Pancreas (tissue), 10 donors: ENCODE measurements around the gene IGSF23. TPM values are rescaled to one million over a fixed set of nuclear protein-coding genes. Genes with fewer than 3 reads are reported as not detected.

Experiments used
- ATAC-seq, 4 donors: fragments of 200-7000 bp; cut with Tn5 transposase; one replicate each; pipeline versions ENCODE4 v1.8.0 to v1.9.1; 2020; ENCODE audit warnings: mild to moderate bottlenecking in 4 of 4, moderate library complexity in 4 of 4
- DNase-seq, 6 donors: peaks; one replicate each; pipeline ENCODE4 v3.0.0-alpha.2; 2020
- FAIRE-seq: peaks from 2 replicates; lab custom pipeline; 2012; peaks lifted over from hg19 to GRCh38; lab: Jason Lieb, UNC
- H3K27ac ChIP-seq, 4 donors: fragments of 200-600 bp; sonication (generic); 1 replicate in 3 of 4; 2 replicates in 1 of 4; pipeline versions ENCODE4 v1.5.0 to v1.8.0; 2020
- H3K27me3 ChIP-seq, 4 donors: fragments of 200-600 bp; one replicate each; pipeline ENCODE4 v1.8.0; 2021
- H3K36me3 ChIP-seq, 3 donors: fragments of 200-600 bp; sonication (generic) in 1 of 3; one replicate each; pipeline versions ENCODE4 v1.5.0 to v1.8.0; 2020 to 2021
- H3K4me1 ChIP-seq, 3 donors: fragments of 200-600 bp; one replicate each; pipeline ENCODE4 v1.8.0; 2021
- H3K4me3 ChIP-seq, 4 donors: fragments of 200-600 bp; sonication (generic) in 2 of 4; one replicate each; pipeline versions ENCODE4 v1.5.0 to v1.8.0; 2020 to 2021
- H3K9me3 ChIP-seq, 4 donors: fragments of 200-600 bp; one replicate each; pipeline ENCODE4 v1.8.0; 2021
- CTCF ChIP-seq, 4 donors: fragments of 200-600 bp; sonication (generic) in 3 of 4; IDR thresholded peaks; one replicate each; pipeline versions ENCODE4 v1.5.0 to v1.8.0; 2021; ENCODE audit warnings: antibody characterized with exemption in 4 of 4
- WGBS, 2 donors: extraction: QIAGEN DNeasy Blood & Tissue Kit; methylation state at CpG; one replicate each; pipeline ENCODE4 v1.1.7; 2013; 5-methylcytosine and 5-hydroxymethylcytosine counted together
- intact Hi-C, 3 donors: fragments of 100-400 bp; cut with DNase I; formaldehyde crosslinking; loops; one replicate each; pipeline versions ENCODE4 v1.11.1 to v1.14.2; 2022
- polyA plus RNA-seq, 2 donors: library from polyadenylated mRNA; stranded (reverse); fragments of 200-250 nt; gene quantifications; one replicate each; pipeline ENCODE4 v1.2.3, GENCODE V29; 2013
- total RNA-seq, 6 donors: library from RNA; stranded (reverse); fragmentation: NEBNext Ultra II Directional in 4 of 6; extraction: Animal tissue kit (Norgen Biotek cat#: 25700) in 4 of 6; gene quantifications; one replicate each; pipeline versions ENCODE4 v1.2.1 to v1.2.4, GENCODE V29; 2021 to 2023
- donor health status: healthy with polysubstance abuse.
- donor health status: DM: no; HTN: no; CAD: no; lungs with moderate emphysema.
- donor health status: DM: no; HTN: no; CAD: no.
- donor health status: control.
- donor health status: control.
- donor health status: Bipolar disorder and iron deficiency.
- donor health status: DM: yes; HTN: yes; CAD: no.
- donor health status: DM: no; HTN: no; CAD: no.
- donor health status: DM: no; HTN: no; CAD: no.
- donor health status: DM: yes; HTN: yes; CAD: no.

The IGSF23 gene
- total and polyA plus RNA-seq, 8 donors = 0.43 to 1.3 (median 1.2) TPM

- H3K27me3 ChIP-seq = no peaks in the 10 kb centered on the region
- no peak for TF ChIP-seq CTCF (IDR thresholded peaks at IDR 0.05)
- intact Hi-C loops = no loop called here
- H3K4me3 ChIP-seq = no peak overlapping the region
- FAIRE-seq (no peak), DNase-seq (no peak), ATAC-seq (no peak)
- H3K4me1 ChIP-seq = no peaks in the 10 kb centered on the region
- H3K9me3 ChIP-seq = no peaks in the 10 kb centered on the region
- H3K27ac ChIP-seq = no peak overlapping the region
- WGBS, 2 donors = 58 to 71% methylated on average over 3 of the region's 3 CpGs
- no peaks in the 10 kb centered on the region for H3K36me3 ChIP-seq
Observed at GRCh38 chr19:44640518-44640917, 27.2 kb downstream of the IGSF23 start.

GRCh38 chr19:44641501-44642265, 28.3 kb downstream of the IGSF23 start:
- intact Hi-C loops = no loop called here
- Histone ChIP-seq H3K4me1 (no peaks in the 10 kb centered on the region), H3K27ac (no peak overlapping the region), H3K36me3 (no peaks in the 10 kb centered on the region), H3K27me3 (no peaks in the 10 kb centered on the region), H3K9me3 (no peaks in the 10 kb centered on the region), H3K4me3 (no peak overlapping the region)
- WGBS, 2 donors = 90 to 96% methylated on average over 9 of the region's 9 CpGs
- TF ChIP-seq CTCF (IDR thresholded peaks at IDR 0.05) = no peak
- FAIRE-seq (no peak), DNase-seq (peak in 1 of 6 donors; percentile 5), ATAC-seq (no peak)

GRCh38 chr19:44642377-44642776, 29.0 kb downstream of the IGSF23 start:
- intact Hi-C loops = no loop called here
- no peaks in the 10 kb centered on the region for H3K27me3 ChIP-seq
- H3K36me3 ChIP-seq = no peaks in the 10 kb centered on the region
- no peak overlapping the region for H3K4me3 ChIP-seq
- H3K4me1 ChIP-seq = no peaks in the 10 kb centered on the region
- H3K9me3 ChIP-seq = no peaks in the 10 kb centered on the region
- ATAC-seq (no peak), DNase-seq (no peak), FAIRE-seq (no peak)
- no peak for TF ChIP-seq CTCF (IDR thresholded peaks at IDR 0.05)
- 37 to 43% methylated on average over 1 of the region's 1 CpG for WGBS, 2 donors
- H3K27ac ChIP-seq = no peak overlapping the region

GRCh38 chr19:44643605-44644401, 30.4 kb downstream of the IGSF23 start, which contains the start of gene PVR:
Gene PVR, plus strand, starts transcription at chr19:44643910. Its CDS starts 187 bp downstream, at chr19:44644097.
- Histone ChIP-seq H3K27ac (peak within 1 kb of the TSS; percentile 69 to 94 (median 84)), H3K4me3 (peak within 1 kb of the TSS; percentile 63 to 85 (median 76)), H3K27me3 (no peaks in the 10 kb centered on the region), H3K36me3 (no peaks in the 10 kb centered on the region), H3K4me1 (peaks cover 0 to 4% (median 0%) of the 10 kb centered on the region in 3 donors), H3K9me3 (no peaks in the 10 kb centered on the region)
- ATAC-seq = peak; percentile 90 to 95 (median 94)
- intact Hi-C loops = no loop called here
- FAIRE-seq = no peak
- DNase-seq = peak; percentile 71 to 89 (median 78)
- 1% methylated on average over 52 to 70 of the region's 70 CpGs for WGBS, 2 donors
- no peak for TF ChIP-seq CTCF (IDR thresholded peaks at IDR 0.05)
